B cell (primary cell): ENCODE measurements around the gene TMEM273. TPM values are rescaled to one million over a fixed set of nuclear protein-coding genes. Genes with fewer than 3 reads are reported as not detected.

Source experiments
- ATAC-seq: fragments of 200-7000 bp; cut with Tn5 transposase; one replicate; pipeline ENCODE4 v1.10.0; 2021; ENCODE audit warnings: low read depth, mild to moderate bottlenecking, moderate number of reproducible peaks, moderate library complexity
- CTCF ChIA-PET: fragments of 350-600 bp; sonication (Branson Sonifier 250); formaldehyde crosslinking; loops from one replicate; lab custom pipeline; 2021; ENCODE audit warnings: antibody characterized with exemption, inconsistent platforms; lab: Charles Lee
- POLR2A ChIA-PET: fragments of 350-600 bp; sonication (Branson Sonifier 250); formaldehyde crosslinking; loops from one replicate; lab custom pipeline; 2021; ENCODE audit warnings: antibody characterized with exemption; lab: Charles Lee
- DNase-seq: peaks from one replicate; pipeline ENCODE4 v3.0.0; 2013
- H2AFZ ChIP-seq: 2 replicates; pipeline ENCODE4 v1.6.1; 2012; ENCODE audit warnings: mild to moderate bottlenecking, low read depth, low read length; ENCODE audit not compliant: insufficient read depth, poor library complexity, severe bottlenecking
- H3K27ac ChIP-seq, 2 donors: 1 replicate in 1 of 2; 2 replicates in 1 of 2; pipeline ENCODE4 v1.5.1; 2012 to 2013; ENCODE audit warnings: low read length in 2 of 2, mild to moderate bottlenecking in 2 of 2, moderate library complexity in 1 of 2
- H3K27me3 ChIP-seq, 4 experiments: fragments of 200-600 bp in 1 of 4; sonication (generic) in 1 of 4; replicated peaks in 1 of 4; 1 replicate in 2 of 4; 2 replicates in 2 of 4; pipeline versions ENCODE4 v1.6.1 to v1.7.0; 2013 to 2016; ENCODE audit warnings: low read length in 3 of 4, mild to moderate bottlenecking in 2 of 4, mixed read lengths in 1 of 4, moderate library complexity in 1 of 4; ENCODE audit not compliant: insufficient read depth in 4 of 4, control insufficient read depth in 3 of 4; ENCODE audit errors: control extremely low read depth in 1 of 4
- H3K36me3 ChIP-seq, 2 experiments: replicated peaks in 1 of 2; 1 replicate in 1 of 2; 2 replicates in 1 of 2; pipeline versions ENCODE4 v1.6.1 to v1.7.1; 2013; ENCODE audit warnings: low read length in 1 of 2; ENCODE audit not compliant: insufficient read depth in 2 of 2, control insufficient read depth in 1 of 2; ENCODE audit errors: control extremely low read depth in 1 of 2, extremely low read depth in 1 of 2
- H3K4me1 ChIP-seq, 2 donors: fragments of 200-600 bp in 1 of 2; sonication (generic) in 1 of 2; 1 replicate in 1 of 2; 2 replicates in 1 of 2; pipeline versions ENCODE4 v1.5.1 to v1.6.1; 2013 to 2017; ENCODE audit warnings: low read length in 2 of 2; ENCODE audit not compliant: control insufficient read depth in 2 of 2, insufficient read depth in 2 of 2
- H3K4me2 ChIP-seq: replicated peaks from 2 replicates; pipeline ENCODE3; 2012; ENCODE audit warnings: mild to moderate bottlenecking, low read depth, low read length; ENCODE audit not compliant: poor library complexity, severe bottlenecking
- H3K4me3 ChIP-seq, 5 experiments: fragments of 200-600 bp in 1 of 5; sonication (generic) in 1 of 5; 1 replicate in 3 of 5; 2 replicates in 2 of 5; pipeline versions ENCODE4 v1.5.1 to v1.7.0; 2011 to 2016; ENCODE audit warnings: low read length in 4 of 5, mild to moderate bottlenecking in 4 of 5, low read depth in 2 of 5, control low read depth in 1 of 5, moderate library complexity in 1 of 5; ENCODE audit not compliant: insufficient read depth in 1 of 5; ENCODE audit errors: control extremely low read depth in 1 of 5, extremely low read depth in 1 of 5
- H3K79me2 ChIP-seq: fragments of 200-600 bp; sonication (generic); one replicate; pipeline ENCODE4 v1.6.0; 2016; ENCODE audit warnings: low read length; ENCODE audit not compliant: control insufficient read depth, insufficient read depth
- H3K9ac ChIP-seq: fragments of 200-600 bp; sonication (generic); 2 replicates; pipeline ENCODE4 v1.6.1; 2017; ENCODE audit warnings: mild to moderate bottlenecking, low read length, moderate library complexity
- H3K9me3 ChIP-seq, 3 donors: one replicate each; pipeline versions ENCODE4 v1.6.1 to v1.7.1; 2013; ENCODE audit warnings: low read length in 2 of 3; ENCODE audit not compliant: control insufficient read depth in 2 of 3, insufficient read depth in 1 of 3; ENCODE audit errors: control extremely low read depth in 1 of 3
- H4K20me1 ChIP-seq: 2 replicates; pipeline ENCODE4 v1.6.0; 2012; ENCODE audit warnings: mild to moderate bottlenecking, low read length; ENCODE audit not compliant: insufficient read depth, control insufficient read depth, poor library complexity, severe bottlenecking
- H3K27ac Mint-ChIP-seq: one replicate; pipeline ENCODE4 v1.8.0; 2021; ENCODE audit warnings: mixed read lengths
- H3K27me3 Mint-ChIP-seq: one replicate; pipeline ENCODE4 v1.8.0; 2021; ENCODE audit warnings: mixed read lengths
- H3K4me1 Mint-ChIP-seq: one replicate; pipeline ENCODE4 v1.8.0; 2021; ENCODE audit warnings: mixed read lengths
- H3K4me3 Mint-ChIP-seq: one replicate; pipeline ENCODE4 v1.8.0; 2021; ENCODE audit warnings: mixed read lengths
- H3K9me3 Mint-ChIP-seq: one replicate; pipeline ENCODE4 v1.8.0; 2022; ENCODE audit warnings: mixed read lengths; ENCODE audit not compliant: insufficient read depth
- EZH2 ChIP-seq: IDR thresholded peaks from 2 replicates; pipeline ENCODE4 v1.6.1; 2012; ENCODE audit warnings: borderline replicate concordance, low read depth, mild to moderate bottlenecking, moderate library complexity, low read length; ENCODE audit not compliant: insufficient read depth, poor library complexity, severe bottlenecking
- WGBS: methylation state at CpG from one replicate; pipeline ENCODE4 v1.1.5; 2013; ENCODE audit warnings: missing lambda C conversion rate; ENCODE audit not compliant: insufficient coverage; 5-methylcytosine and 5-hydroxymethylcytosine counted together
- intact Hi-C: fragments of 100-400 bp; cut with micrococcal nuclease; formaldehyde crosslinking; loops from one replicate; pipeline ENCODE4 v1.10.0; 2022
- polyA plus RNA-seq: library from polyadenylated mRNA; depleted of rRNA; stranded (reverse); fragments of >200 nt; gene quantifications from 2 replicates; pipeline ENCODE4 v1.2.3, GENCODE V29; 2012
- total RNA-seq, 2 donors: library from RNA; stranded (reverse); fragments of 120-200 nt in 1 of 2; gene quantifications; 1 replicate in 1 of 2; 2 replicates in 1 of 2; pipeline versions ENCODE4 v1.2.3 to v1.2.4, GENCODE V29; 2013 to 2022
- TF ChIP-seq, protein P1 (sequence below): fragments of 200-600 bp; IDR thresholded peaks from one replicate; pipeline ENCODE4 v1.8.0; 2022; ENCODE audit warnings: antibody characterized with exemption, mild to moderate bottlenecking

Gene TMEM273
- total and polyA plus RNA-seq, 2 donors (not counting 1 experiment from before 2014, with no cell fraction given) = 36.0 to 36.4 TPM

DNA sequence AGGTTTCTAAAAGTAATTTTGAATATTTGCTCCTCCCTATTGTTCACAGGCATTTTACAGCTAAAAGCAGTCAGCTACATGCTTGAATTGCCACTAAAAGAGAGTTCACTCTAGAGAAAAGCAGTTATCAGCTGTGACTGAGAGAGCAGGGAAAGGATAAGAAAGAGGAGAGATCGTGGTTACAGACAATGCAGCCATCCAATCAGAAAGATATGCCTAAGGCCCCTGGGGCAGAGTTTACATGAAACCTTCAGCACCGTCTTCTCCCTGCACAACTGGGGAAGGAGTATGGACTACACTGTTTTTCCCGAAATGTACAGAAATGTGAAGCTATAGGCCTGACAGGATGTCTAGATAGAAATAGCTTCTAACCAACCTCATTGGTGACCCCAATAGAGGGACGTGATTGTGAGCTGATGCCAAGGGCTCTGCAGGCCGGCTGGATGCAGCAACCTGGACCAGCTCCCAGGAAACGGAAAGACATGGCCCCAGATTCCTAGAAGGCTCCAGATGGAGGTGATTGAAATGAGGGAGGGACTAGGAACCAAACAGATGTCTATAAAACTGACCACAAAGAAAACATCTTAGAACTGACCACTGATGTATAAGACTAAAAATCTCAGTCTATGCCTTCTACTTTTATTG lies 69.6 kb downstream of the TMEM273 start:
- WGBS = 80% methylated on average over 1 of the region's 6 CpGs
- ATAC-seq (no peak), DNase-seq (no peak)
- Histone ChIP-seq H3K9me3 (peaks cover 0 to 5% (median 0%) of the 10 kb centered on the region in 3 donors), H3K4me2 (no peak overlapping the region), H3K27me3 (peaks cover 0 to 31% (median 16%) of the 10 kb centered on the region in 4 experiments), H3K27ac (no peak overlapping the region), H3K4me1 (peaks cover 4 to 5% of the 10 kb centered on the region in 2 donors), H3K36me3 (no peaks in the 10 kb centered on the region), H3K4me3 (no peak overlapping the region), H3K79me2 (no peaks in the 10 kb centered on the region), H3K9ac (no peak overlapping the region), H4K20me1 (no peaks in the 10 kb centered on the region), H2AFZ (no peak overlapping the region)
- H3K4me3 Mint-ChIP-seq = no peak overlapping the region
- intact Hi-C loops = no loop called here
- CTCF ChIA-PET = no interaction called here
- peaks cover 24% of the 10 kb centered on the region for H3K27me3 Mint-ChIP-seq
- peaks cover 4% of the 10 kb centered on the region for H3K4me1 Mint-ChIP-seq
- no peak for TF ChIP-seq EZH2
- TF ChIP-seq, protein P1, sequence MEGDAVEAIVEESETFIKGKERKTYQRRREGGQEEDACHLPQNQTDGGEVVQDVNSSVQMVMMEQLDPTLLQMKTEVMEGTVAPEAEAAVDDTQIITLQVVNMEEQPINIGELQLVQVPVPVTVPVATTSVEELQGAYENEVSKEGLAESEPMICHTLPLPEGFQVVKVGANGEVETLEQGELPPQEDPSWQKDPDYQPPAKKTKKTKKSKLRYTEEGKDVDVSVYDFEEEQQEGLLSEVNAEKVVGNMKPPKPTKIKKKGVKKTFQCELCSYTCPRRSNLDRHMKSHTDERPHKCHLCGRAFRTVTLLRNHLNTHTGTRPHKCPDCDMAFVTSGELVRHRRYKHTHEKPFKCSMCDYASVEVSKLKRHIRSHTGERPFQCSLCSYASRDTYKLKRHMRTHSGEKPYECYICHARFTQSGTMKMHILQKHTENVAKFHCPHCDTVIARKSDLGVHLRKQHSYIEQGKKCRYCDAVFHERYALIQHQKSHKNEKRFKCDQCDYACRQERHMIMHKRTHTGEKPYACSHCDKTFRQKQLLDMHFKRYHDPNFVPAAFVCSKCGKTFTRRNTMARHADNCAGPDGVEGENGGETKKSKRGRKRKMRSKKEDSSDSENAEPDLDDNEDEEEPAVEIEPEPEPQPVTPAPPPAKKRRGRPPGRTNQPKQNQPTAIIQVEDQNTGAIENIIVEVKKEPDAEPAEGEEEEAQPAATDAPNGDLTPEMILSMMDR = no peak
- no peak overlapping the region for H3K27ac Mint-ChIP-seq
- H3K9me3 Mint-ChIP-seq = no peaks in the 10 kb centered on the region
- POLR2A ChIA-PET = no interaction called here

DNA sequence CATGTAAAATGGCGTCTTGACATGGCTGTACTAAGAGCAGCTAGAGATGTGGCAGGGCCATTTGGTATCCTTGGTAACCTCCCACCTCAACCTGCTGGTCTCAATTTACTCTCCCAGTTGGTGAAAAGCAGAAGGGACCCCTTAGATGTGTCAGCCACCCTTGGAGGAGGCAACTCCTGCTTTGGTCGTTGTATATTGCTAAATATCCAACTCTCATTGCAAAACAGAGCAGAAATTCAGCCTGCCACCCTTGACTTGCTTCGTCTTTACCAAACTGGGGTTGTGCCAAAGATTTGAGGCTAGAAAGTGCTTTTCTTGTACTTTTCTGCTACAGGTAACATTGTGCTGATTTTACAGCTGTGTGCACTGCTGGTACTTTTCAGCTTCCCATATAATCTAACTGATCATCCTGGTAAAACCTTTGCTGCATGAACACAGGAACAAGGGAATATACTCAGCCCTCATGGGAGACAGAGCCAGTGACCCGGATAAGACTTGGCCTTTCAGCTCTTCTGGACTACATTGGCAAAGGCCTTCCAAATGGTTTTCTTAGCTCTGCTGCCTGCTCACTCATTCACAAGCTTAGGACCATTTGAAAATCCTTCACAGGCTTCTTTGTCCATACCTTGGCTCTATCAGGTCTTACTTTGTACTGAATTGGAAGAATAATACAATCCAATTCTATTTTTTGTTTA lies 70.7 kb downstream of the TMEM273 start:
- Histone ChIP-seq H3K9me3 (peaks cover 0 to 5% (median 0%) of the 10 kb centered on the region in 3 donors), H3K4me2 (no peak overlapping the region), H3K27me3 (peaks cover 0 to 38% (median 16%) of the 10 kb centered on the region in 4 experiments), H3K4me1 (peaks cover 4 to 5% of the 10 kb centered on the region in 2 donors), H3K9ac (no peak overlapping the region), H3K4me3 (no peak overlapping the region), H3K27ac (no peak overlapping the region), H3K79me2 (no peaks in the 10 kb centered on the region), H4K20me1 (no peaks in the 10 kb centered on the region), H3K36me3 (no peaks in the 10 kb centered on the region), H2AFZ (no peak overlapping the region)
- Mint-ChIP-seq H3K27ac (no peak overlapping the region), H3K9me3 (no peaks in the 10 kb centered on the region), H3K27me3 (peaks cover 24% of the 10 kb centered on the region), H3K4me1 (peaks cover 4% of the 10 kb centered on the region), H3K4me3 (no peak overlapping the region)
- ChIA-PET CTCF (no interaction called here), POLR2A (no interaction called here)
- no peak for DNase-seq
- TF ChIP-seq EZH2 = no peak
- TF ChIP-seq, protein P1 = no peak
- ATAC-seq = no peak
- intact Hi-C loops = no loop called here
- 100% methylated on average over 1 of the region's 4 CpGs for WGBS
